Choroid plexus epithelial cell (primary cell): ENCODE results near the gene IFITM1.
"Not testable (repeated sequence)": the region's sequence is repeated elsewhere in the genome, so short reads cannot be mapped to it uniquely, and the experiment has no call there.

Experiments used
- DNase-seq: peaks from one replicate; pipeline ENCODE4 v3.0.0-alpha.2; 2010; ENCODE audit warnings: low read depth
- H3K4me3 ChIP-seq: 2 replicates; pipeline ENCODE4 v1.5.1; 2011; ENCODE audit warnings: low read depth, mild to moderate bottlenecking, control low read depth, low read length, moderate library complexity
- CTCF ChIP-seq: conservative IDR thresholded peaks from 2 replicates; pipeline ENCODE4 v1.5.1; 2011; ENCODE audit warnings: low read depth, mild to moderate bottlenecking, control low read depth, inconsistent platforms, low read length, moderate library complexity

IFITM1 gene

DNA sequence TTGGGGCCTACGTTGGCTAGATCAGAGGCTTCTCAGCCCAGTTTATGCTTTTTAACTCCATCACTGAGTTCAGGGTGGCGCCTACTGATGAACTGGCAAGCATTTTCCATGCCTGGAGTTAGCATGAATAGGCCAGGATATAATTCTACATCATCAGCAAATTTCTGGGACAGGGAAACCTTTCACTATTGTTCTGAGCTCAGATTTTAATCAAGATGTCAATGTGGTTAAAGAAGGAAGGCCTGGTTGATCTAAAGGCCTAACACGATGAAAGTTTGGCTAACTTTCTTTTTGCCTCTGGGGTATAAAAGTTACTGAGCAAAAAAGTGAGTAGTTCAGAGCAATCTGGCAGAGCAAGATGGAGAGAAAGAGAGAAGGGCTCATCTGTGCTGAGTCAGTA is 28.5 kb downstream of the IFITM1 start:
- no peak for DNase-seq
- no peak for TF ChIP-seq CTCF
- H3K4me3 ChIP-seq, result no peak overlapping the region

GRCh38 chr11:344836-345578 is 31.2 kb downstream of the IFITM1 start:
- no peak overlapping the region for H3K4me3 ChIP-seq
- DNase-seq, result no peak
- TF ChIP-seq CTCF, result no peak

DNA sequence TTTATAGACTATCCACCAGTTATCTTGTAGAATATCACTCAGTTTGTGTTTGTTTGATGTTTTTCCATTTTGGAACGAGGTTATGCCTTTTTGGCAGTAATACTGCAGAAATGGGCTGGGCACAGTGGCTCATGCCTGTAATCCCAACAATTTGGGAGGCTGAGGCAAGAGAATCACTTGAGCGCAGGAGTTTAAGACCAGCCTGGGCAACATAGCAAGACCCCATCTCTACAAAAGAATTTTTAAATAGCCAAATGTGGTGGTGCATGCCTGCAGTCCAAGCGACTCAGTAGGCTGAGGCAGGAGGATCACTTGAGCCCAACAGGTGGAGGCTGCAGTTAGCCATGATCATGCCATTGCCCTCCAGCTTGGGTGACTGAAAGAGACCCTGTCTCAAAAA is 32.7 kb downstream of the IFITM1 start:
- H3K4me3 ChIP-seq, result no peak overlapping the region
- no peak for DNase-seq
- no peak for TF ChIP-seq CTCF

DNA sequence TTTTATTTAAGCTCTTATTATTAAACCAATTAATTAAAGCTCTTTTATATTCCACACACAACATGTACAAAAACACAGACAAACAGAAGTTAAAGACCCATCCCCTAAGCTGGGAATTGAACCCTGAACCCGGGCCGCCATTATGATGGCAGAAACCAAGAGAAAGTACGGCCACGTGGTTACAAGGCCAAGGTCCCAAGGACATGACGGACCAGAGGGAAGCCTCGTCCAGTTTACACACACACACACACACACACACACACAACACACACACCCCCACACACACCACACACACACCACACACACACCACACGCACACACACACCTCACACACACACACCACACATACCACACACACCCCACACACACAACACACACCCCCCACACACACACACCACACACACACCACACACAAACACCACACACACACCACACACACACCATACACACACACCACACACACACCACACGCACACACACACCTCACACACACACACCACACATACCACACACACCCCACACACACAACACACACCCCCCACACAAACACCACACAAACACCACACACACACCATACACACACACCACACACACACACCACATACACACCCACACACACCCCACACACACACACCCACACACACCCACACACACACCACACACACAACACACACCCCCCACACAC is 35.6 kb downstream of the IFITM1 start:
- not testable (repeated sequence) for DNase-seq, H3K4me3 ChIP-seq

DNA sequence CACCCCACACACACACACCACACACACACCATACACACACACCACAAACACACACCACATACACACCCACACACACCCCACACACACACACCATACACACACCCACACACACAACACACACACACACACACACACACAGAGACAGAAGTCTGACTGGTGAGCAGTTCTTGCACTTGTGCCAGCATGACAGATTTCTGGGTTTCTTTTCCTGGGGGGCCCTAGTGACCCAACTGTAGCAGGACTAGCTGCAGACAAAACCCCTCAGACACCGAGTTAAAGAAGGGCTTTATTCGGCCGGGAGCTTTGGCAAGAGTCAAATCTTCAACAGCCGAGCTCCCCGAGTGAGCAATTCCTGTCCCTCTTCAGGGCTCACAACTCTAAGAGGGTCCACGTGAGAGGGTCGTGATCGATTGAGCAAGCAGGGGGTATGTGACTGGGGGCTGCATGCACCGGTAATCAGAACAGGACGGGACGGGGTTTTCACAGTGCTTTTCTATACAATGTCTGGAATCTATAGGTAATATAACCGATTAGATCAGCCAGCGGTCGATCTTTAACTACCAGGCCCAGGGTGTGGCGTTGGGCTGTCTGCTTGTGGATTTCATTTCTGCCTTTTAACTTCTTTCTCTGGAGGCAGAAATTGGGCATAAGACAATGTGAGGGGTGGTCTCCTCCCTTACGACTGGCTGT is 36.3 kb downstream of the IFITM1 start:
- not testable (repeated sequence) for H3K4me3 ChIP-seq

GRCh38 chr11:350723-351255 is 36.9 kb downstream of the IFITM1 start:
- no peak for DNase-seq
- no peak for TF ChIP-seq CTCF

More for the DNA sequence above, 36.3 kb downstream of the IFITM1 start:
- DNase-seq, result not testable (repeated sequence)

DNA sequence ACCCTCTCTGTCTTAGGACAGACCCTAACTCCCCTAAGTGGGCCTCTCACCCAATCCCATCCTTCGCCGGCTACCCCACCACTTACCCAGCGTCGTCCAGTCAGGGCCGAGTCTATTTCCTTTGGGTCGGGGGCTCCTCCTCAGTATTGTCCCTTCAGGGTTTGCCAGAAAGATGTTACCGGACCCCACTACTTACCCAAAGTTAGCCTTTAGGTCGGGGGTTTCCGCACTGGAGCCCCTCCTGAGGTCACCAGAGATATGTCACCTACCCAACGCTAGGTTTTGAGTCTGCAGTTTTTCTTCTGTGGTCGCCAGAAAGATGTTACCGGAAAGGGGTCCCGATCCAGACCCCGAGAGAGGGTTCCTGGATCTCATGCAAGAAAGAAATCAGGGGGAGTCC is 37.6 kb downstream of the IFITM1 start:
- no peak for TF ChIP-seq CTCF
- H3K4me3 ChIP-seq, result no peak overlapping the region
- DNase-seq, result no peak

More at GRCh38 chr11:350723-351255, 36.9 kb downstream of the IFITM1 start:
- no peak overlapping the region for H3K4me3 ChIP-seq
